ENCODE data around the gene COL1A1.

- TF ChIP-seq POLR2A (IDR thresholded peaks at IDR 0.05), result no peak
- no peak for TF ChIP-seq CTCF (IDR thresholded peaks at IDR 0.05)
Measured at GRCh38 chr17:50165466-50165865, 36.0 kb downstream of the COL1A1 start.
